CD4-positive, alpha-beta memory T cell (primary cell): ENCODE results near the gene TEDDM1. TPM values are rescaled to one million over a fixed set of nuclear protein-coding genes. Genes with fewer than 3 reads are reported as not detected.
A peak's percentile ranks its signal among the peaks of the same experiment; 100 is the strongest.

ENCODE experiments used
- CTCF ChIA-PET: fragments of 350-600 bp; sonication (Branson Sonifier 250); formaldehyde crosslinking; loops from one replicate; lab custom pipeline; 2021; ENCODE audit warnings: inconsistent platforms; ENCODE audit not compliant: partially characterized antibody; lab: Charles Lee
- POLR2A ChIA-PET: fragments of 350-600 bp; sonication (Branson Sonifier 250); formaldehyde crosslinking; loops from one replicate; lab custom pipeline; 2021; ENCODE audit not compliant: partially characterized antibody; lab: Charles Lee
- DNase-seq, 5 donors: peaks; one replicate each; pipeline versions ENCODE4 v3.0.0 to v3.0.0-alpha.2; 2020 to 2022; ENCODE audit warnings: mixed read lengths in 1 of 5
- H3K27ac ChIP-seq: one replicate; pipeline ENCODE4 v1.7.0; 2013; ENCODE audit warnings: low read depth, low read length
- H3K27me3 ChIP-seq: 2 replicates; pipeline ENCODE4 v1.7.0; 2013; ENCODE audit warnings: mild to moderate bottlenecking, low read length, moderate library complexity; ENCODE audit not compliant: insufficient read depth
- H3K36me3 ChIP-seq: 2 replicates; pipeline ENCODE4 v1.7.0; 2013; ENCODE audit warnings: mild to moderate bottlenecking, low read length, moderate library complexity; ENCODE audit not compliant: insufficient read depth
- H3K4me1 ChIP-seq: 2 replicates; pipeline ENCODE4 v1.7.0; 2013; ENCODE audit warnings: mild to moderate bottlenecking, low read length, moderate library complexity; ENCODE audit not compliant: insufficient read depth
- H3K4me3 ChIP-seq, 2 donors: one replicate each; pipeline ENCODE4 v1.7.0; 2013; ENCODE audit warnings: low read length in 2 of 2, mild to moderate bottlenecking in 1 of 2
- H3K9me3 ChIP-seq, 2 donors: one replicate each; pipeline ENCODE4 v1.7.0; 2013; ENCODE audit warnings: low read length in 2 of 2, control low read depth in 1 of 2; ENCODE audit not compliant: control insufficient read depth in 1 of 2
- H3K27ac Mint-ChIP-seq, 7 donors: one replicate each; pipeline ENCODE4 v1.8.0; 2020 to 2021; ENCODE audit warnings: mixed read lengths in 7 of 7, mild to moderate bottlenecking in 6 of 7, inconsistent platforms in 3 of 7, moderate library complexity in 3 of 7
- H3K27me3 Mint-ChIP-seq, 2 donors: one replicate each; pipeline ENCODE4 v1.8.0; 2020 to 2021; ENCODE audit warnings: mixed read lengths in 2 of 2
- H3K36me3 Mint-ChIP-seq, 2 donors: one replicate each; pipeline ENCODE4 v1.8.0; 2020 to 2021; ENCODE audit warnings: mixed read lengths in 2 of 2, inconsistent platforms in 1 of 2, mild to moderate bottlenecking in 1 of 2
- H3K4me1 Mint-ChIP-seq, 4 donors: one replicate each; pipeline ENCODE4 v1.8.0; 2020 to 2021; ENCODE audit warnings: mixed read lengths in 4 of 4, mild to moderate bottlenecking in 1 of 4
- H3K4me3 Mint-ChIP-seq, 8 donors: one replicate each; pipeline ENCODE4 v1.8.0; 2020 to 2021; ENCODE audit warnings: mixed read lengths in 8 of 8, mild to moderate bottlenecking in 7 of 8, moderate library complexity in 6 of 8, inconsistent platforms in 3 of 8
- H3K9me3 Mint-ChIP-seq, 8 donors: one replicate each; pipeline ENCODE4 v1.8.0; 2020 to 2021; ENCODE audit warnings: mixed read lengths in 8 of 8, mild to moderate bottlenecking in 5 of 8, inconsistent platforms in 3 of 8, moderate library complexity in 1 of 8
- intact Hi-C: fragments of 100-400 bp; cut with micrococcal nuclease; formaldehyde crosslinking; loops from one replicate; pipeline ENCODE4 v1.15.1; 2023
- polyA plus RNA-seq, 2 donors: library from polyadenylated mRNA; unstranded; fragments of 300-500 nt; fragmentation: Illumina TruSeq; gene quantifications; one replicate each; pipeline ENCODE4 v1.2.3, GENCODE V29; 2021
- total RNA-seq, 2 experiments: library from RNA; stranded (reverse); gene quantifications; one replicate each; pipeline ENCODE4 v1.2.3, GENCODE V29; 2021

TEDDM1 gene
- total and polyA plus RNA-seq, 4 experiments from 2014 or later = not detected

DNA sequence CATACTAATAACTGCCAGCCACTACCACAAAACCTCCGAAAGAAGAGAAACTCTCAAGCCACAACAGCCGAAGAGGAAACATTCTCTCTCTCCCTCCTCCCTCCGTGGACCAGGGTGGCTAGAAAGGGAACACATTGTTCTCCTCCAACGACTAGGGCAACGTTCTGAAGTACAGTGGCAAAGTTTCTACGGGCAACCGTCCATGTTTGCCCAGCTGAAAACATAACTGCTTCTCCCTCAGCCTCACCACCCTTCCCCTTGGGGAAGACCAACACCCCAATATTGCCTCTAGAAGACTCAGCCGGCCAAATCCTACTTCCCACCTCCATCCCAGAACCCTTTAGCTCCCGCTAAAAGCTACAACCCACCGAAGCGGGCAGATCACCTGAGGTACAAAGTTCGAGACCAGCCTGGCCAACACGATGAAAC lies 10.8 kb downstream of the TEDDM1 start:
- Mint-ChIP-seq H3K27ac (peak overlapping the region; percentile 67 to 93 (median 89)), H3K4me1 (peaks cover 20 to 46% (median 30%) of the 10 kb centered on the region in 4 donors), H3K9me3 (no peaks in the 10 kb centered on the region), H3K4me3 (peak overlapping the region; percentile 89 to 97 (median 94)), H3K36me3 (peaks cover 26 to 50% of the 10 kb centered on the region in 2 donors), H3K27me3 (peaks cover 1 to 2% of the 10 kb centered on the region in 2 donors)
- ChIA-PET POLR2A (interaction anchor here (0.9 to 4.8 kb wide), 5 partner anchors 10 to 309 kb away, joined by 3 to 37 read pairs (median 4); no protein-coding TSS in a partner anchor), CTCF (interaction anchor here (0.9 to 2.6 kb wide), 3 partner anchors 13 to 304 kb away, joined by 3 to 20 read pairs (median 9); no protein-coding TSS in a partner anchor)
- Histone ChIP-seq H3K36me3 (peaks cover 31% of the 10 kb centered on the region), H3K27ac (peak overlapping the region; percentile 18), H3K4me1 (peaks cover 27% of the 10 kb centered on the region), H3K4me3 (peak overlapping the region; percentile 60 to 83), H3K9me3 (no peaks in the 10 kb centered on the region), H3K27me3 (no peaks in the 10 kb centered on the region)
- intact Hi-C loops = loop anchor here (2.0 to 10.0 kb wide), 4 partner anchors 131 to 1248 kb away; partner anchors contain the start of genes ARPC5, NPL and RGS16
- DNase-seq = no peak

DNA sequence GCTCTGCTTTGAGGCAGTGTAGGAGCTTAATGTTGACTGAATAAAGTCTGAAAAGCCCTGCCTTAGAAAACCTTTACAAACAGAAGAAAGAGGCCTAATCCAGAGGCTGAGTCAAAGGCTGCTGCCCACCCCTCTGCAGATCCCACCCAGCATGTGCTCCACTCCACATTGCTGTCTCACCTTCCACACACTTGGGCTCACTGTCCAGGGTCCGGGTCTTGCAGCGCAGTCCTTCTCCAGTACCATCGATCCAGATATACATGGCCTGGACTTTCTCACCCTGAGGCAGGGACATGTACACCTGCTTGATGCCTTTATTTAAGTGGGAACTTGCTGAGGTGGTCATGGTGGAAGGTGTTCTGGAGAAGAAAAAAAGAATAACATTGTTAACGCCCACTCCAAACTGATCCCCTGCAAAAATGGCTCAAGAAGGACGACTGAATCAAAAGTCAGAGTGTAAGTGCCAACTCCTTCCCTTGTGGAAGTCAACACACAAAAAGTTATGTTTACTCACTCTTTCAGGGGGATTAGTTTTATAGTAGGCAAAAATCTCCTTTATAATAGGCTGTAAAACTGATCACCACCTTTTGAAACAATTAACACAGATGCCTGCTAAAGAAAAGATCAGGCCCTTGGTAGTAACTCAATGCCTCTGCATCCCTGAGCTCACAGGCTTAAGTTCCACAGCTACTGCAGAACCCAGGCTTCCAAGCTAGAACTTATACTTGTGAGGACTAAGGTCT lies 11.9 kb downstream of the TEDDM1 start:
- POLR2A ChIA-PET = interaction anchor here (0.5 to 4.8 kb wide), 2 partner anchors 48 to 302 kb away, joined by 3 to 37 read pairs; no protein-coding TSS in a partner anchor
- Histone ChIP-seq H3K4me3 (no peak overlapping the region), H3K9me3 (no peaks in the 10 kb centered on the region), H3K27ac (no peak overlapping the region), H3K27me3 (no peaks in the 10 kb centered on the region), H3K36me3 (peaks cover 40% of the 10 kb centered on the region), H3K4me1 (peaks cover 27% of the 10 kb centered on the region)
- H3K27me3 Mint-ChIP-seq = peaks cover 1 to 2% of the 10 kb centered on the region in 2 donors
- intact Hi-C loops = no loop called here
- no peaks in the 10 kb centered on the region for H3K9me3 Mint-ChIP-seq
- H3K27ac Mint-ChIP-seq = peak overlapping the region; percentile 5 to 93 (median 83)
- peak overlapping the region; percentile 36 to 97 (median 92) for H3K4me3 Mint-ChIP-seq
- DNase-seq = no peak
- CTCF ChIA-PET = interaction anchor here (1.6 to 2.6 kb wide), 5 partner anchors 7 to 303 kb away, joined by 5 to 20 read pairs (median 9); no protein-coding TSS in a partner anchor
- H3K4me1 Mint-ChIP-seq = peaks cover 20 to 43% (median 30%) of the 10 kb centered on the region in 4 donors
- peaks cover 34 to 57% of the 10 kb centered on the region in 2 donors for H3K36me3 Mint-ChIP-seq

DNA sequence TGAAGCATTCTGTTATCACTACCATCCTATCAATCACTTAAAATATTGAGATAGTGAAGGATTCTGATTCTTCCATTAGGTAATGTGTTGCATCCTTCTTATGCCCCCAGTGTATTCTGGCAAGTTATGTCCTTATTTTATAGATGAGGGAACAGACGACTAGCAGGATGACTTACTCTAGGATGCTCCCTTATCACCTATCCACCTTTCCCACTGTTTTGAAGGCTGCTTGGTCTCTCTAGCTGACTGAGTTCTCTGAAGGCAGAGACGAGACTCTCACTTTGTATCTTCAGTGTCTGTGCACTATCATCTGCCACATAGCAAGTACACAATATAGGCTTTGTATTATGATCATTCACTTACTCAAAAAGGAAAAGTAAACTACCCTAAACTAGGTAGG lies 12.9 kb downstream of the TEDDM1 start:
- ChIA-PET CTCF (interaction anchor here (1.6 to 2.0 kb wide), 3 partner anchors 8 to 244 kb away, joined by 5 to 9 read pairs (median 6); no protein-coding TSS in a partner anchor), POLR2A (interaction anchor here (0.5 kb wide), 1 partner anchor 47 kb away, joined by 3 read pairs; no protein-coding TSS in a partner anchor)
- no peak overlapping the region for H3K27ac ChIP-seq
- Mint-ChIP-seq H3K4me3 (no peak overlapping the region), H3K27ac (peak overlapping the region in 4 of 7 donors; percentile 1 to 72 (median 52)), H3K27me3 (peaks cover 0 to 2% of the 10 kb centered on the region in 2 donors), H3K4me1 (peaks cover 15 to 33% (median 23%) of the 10 kb centered on the region in 4 donors), H3K9me3 (no peaks in the 10 kb centered on the region), H3K36me3 (peaks cover 34 to 57% of the 10 kb centered on the region in 2 donors)
- intact Hi-C loops = no loop called here
- no peak overlapping the region for H3K4me3 ChIP-seq
- no peak for DNase-seq
- no peaks in the 10 kb centered on the region for H3K9me3 ChIP-seq
- peaks cover 23% of the 10 kb centered on the region for H3K4me1 ChIP-seq
- no peaks in the 10 kb centered on the region for H3K27me3 ChIP-seq
- peaks cover 48% of the 10 kb centered on the region for H3K36me3 ChIP-seq

DNA sequence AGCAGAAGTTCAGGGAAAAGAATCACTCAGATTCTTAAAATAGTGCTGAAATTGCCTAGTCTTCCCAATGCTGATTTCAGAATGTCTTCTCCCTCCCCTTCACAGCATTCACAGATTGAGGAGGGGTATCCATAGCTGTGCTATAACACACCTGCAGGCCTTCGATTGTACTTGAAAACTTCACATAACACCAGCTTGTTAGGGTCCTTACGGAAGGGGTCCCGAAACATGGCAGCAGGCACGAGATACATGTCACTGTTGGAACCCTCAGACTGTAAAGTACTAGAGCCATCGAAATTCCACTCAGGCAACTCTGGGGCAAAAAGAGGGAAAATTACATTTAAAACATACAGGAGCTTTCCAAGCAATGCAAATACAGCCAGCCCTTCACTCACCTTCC lies 13.5 kb downstream of the TEDDM1 start:
- H3K4me3 Mint-ChIP-seq = no peak overlapping the region
- no peak overlapping the region for H3K27ac Mint-ChIP-seq
- H3K36me3 ChIP-seq = peaks cover 53% of the 10 kb centered on the region
- peaks cover 0 to 2% of the 10 kb centered on the region in 2 donors for H3K27me3 Mint-ChIP-seq
- no peaks in the 10 kb centered on the region for H3K9me3 ChIP-seq
- H3K4me1 Mint-ChIP-seq = peaks cover 13 to 29% (median 22%) of the 10 kb centered on the region in 4 donors
- H3K4me1 ChIP-seq = peaks cover 18% of the 10 kb centered on the region
- ChIA-PET POLR2A (no interaction called here), CTCF (interaction anchor here (1.6 to 2.0 kb wide), 3 partner anchors 9 to 243 kb away, joined by 5 to 9 read pairs (median 6); no protein-coding TSS in a partner anchor)
- DNase-seq = no peak
- H3K9me3 Mint-ChIP-seq = no peaks in the 10 kb centered on the region
- no peak overlapping the region for H3K27ac ChIP-seq
- peaks cover 34 to 62% of the 10 kb centered on the region in 2 donors for H3K36me3 Mint-ChIP-seq
- no peaks in the 10 kb centered on the region for H3K27me3 ChIP-seq
- H3K4me3 ChIP-seq = no peak overlapping the region
- intact Hi-C loops = no loop called here

DNA sequence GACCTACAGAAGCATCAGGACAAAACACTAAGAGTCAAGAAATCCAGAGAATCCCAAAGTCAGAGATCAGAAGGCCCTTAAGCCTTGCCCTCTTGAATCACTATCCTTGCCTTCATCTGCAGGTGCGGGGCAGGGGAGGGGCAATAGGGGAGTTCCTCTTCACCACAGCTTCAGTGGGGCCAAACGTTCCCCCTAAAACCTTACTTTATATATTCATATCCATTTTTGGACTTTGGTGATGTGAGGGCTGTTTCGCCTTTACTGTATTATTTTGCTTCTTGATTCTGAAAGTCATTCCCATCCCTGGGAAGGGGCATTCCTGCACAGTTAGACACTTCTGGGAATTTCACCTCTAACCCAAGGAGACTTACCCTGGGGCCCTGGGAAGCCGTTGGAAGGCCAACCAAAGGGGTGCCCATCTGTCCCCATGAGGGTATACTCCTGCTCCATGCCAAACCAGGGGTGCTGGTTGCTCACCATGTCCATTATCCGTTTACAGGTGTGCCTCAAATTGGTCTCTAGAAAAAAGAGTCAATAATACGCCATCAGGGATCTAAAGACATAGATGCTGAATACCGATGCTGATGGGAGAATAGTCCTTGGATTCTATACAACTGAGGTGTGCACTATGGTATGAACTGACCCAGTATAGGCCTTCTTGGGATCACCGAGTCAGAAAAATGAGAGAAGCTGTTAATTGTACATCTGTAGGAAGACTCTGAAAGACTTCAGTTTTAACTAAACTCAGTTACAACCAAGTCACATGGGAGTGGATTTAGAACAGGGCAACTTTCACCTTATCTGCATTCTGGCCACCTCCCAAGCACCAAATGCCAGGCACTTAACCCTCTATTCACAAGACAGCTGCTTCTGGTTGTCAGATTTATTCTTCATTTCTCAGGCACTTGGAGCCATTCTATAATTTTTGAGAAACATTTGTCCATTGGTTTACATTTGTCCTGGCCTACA lies 14.3 kb downstream of the TEDDM1 start:
- peaks cover 34 to 60% of the 10 kb centered on the region in 2 donors for H3K36me3 Mint-ChIP-seq
- H3K27ac ChIP-seq = no peak overlapping the region
- POLR2A ChIA-PET = no interaction called here
- no peak for DNase-seq
- H3K27ac Mint-ChIP-seq = peak overlapping the region in 1 of 7 donors; percentile 62
- no peak overlapping the region for H3K4me3 Mint-ChIP-seq
- no peaks in the 10 kb centered on the region for H3K9me3 Mint-ChIP-seq
- peaks cover 13 to 29% (median 21%) of the 10 kb centered on the region in 4 donors for H3K4me1 Mint-ChIP-seq
- CTCF ChIA-PET = interaction anchor here (1.7 to 2.0 kb wide), 2 partner anchors 11 to 243 kb away, joined by 6 to 9 read pairs; no protein-coding TSS in a partner anchor
- H3K27me3 ChIP-seq = no peaks in the 10 kb centered on the region
- no peak overlapping the region for H3K4me3 ChIP-seq
- H3K4me1 ChIP-seq = peaks cover 18% of the 10 kb centered on the region
- intact Hi-C loops = no loop called here
- H3K36me3 ChIP-seq = peaks cover 53% of the 10 kb centered on the region
- H3K9me3 ChIP-seq = no peaks in the 10 kb centered on the region
- H3K27me3 Mint-ChIP-seq = peaks cover 0 to 2% of the 10 kb centered on the region in 2 donors

DNA sequence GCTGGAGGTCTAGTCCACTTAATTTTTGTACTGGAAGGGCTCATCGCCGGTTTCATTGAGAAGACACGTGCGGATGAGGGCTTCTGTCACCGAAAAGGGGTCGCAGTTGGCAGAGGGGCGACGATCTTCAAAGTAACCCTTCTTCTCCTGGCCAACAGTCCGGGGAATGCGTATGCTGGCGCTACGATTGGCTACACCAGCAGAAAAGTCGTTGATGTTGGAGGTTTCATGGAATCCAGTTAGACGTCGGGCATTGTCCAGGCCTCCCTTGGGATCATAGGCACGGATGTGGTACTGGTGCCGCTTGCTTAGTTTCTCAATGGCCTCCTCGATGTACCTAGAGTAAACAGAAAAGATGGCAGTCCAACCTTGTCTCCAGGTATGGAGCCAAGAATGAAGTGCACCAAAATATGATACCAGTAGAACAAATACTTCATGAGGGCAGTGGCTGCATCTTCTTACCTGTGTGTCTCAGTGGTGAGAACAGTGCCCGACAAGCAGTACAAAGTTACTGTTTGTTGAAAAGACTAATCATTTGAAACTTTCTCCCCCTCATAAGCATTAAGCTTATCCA lies 16.0 kb downstream of the TEDDM1 start:
- no peaks in the 10 kb centered on the region for H3K9me3 ChIP-seq
- H3K27ac Mint-ChIP-seq = no peak overlapping the region
- POLR2A ChIA-PET = interaction anchor here (0.7 kb wide), 1 partner anchor 12 kb away, joined by 3 read pairs; no protein-coding TSS in a partner anchor
- H3K27ac ChIP-seq = no peak overlapping the region
- no peak overlapping the region for H3K4me3 Mint-ChIP-seq
- no peaks in the 10 kb centered on the region for H3K27me3 Mint-ChIP-seq
- H3K36me3 ChIP-seq = peaks cover 53% of the 10 kb centered on the region
- CTCF ChIA-PET = no interaction called here
- H3K4me1 ChIP-seq = peaks cover 12% of the 10 kb centered on the region
- intact Hi-C loops = no loop called here
- H3K4me3 ChIP-seq = no peak overlapping the region
- peaks cover 7 to 18% (median 10%) of the 10 kb centered on the region in 4 donors for H3K4me1 Mint-ChIP-seq
- H3K36me3 Mint-ChIP-seq = peaks cover 34 to 50% of the 10 kb centered on the region in 2 donors
- no peaks in the 10 kb centered on the region for H3K27me3 ChIP-seq
- no peaks in the 10 kb centered on the region for H3K9me3 Mint-ChIP-seq
- DNase-seq = no peak
